T1000 (cell line): ENCODE measurements around the gene TAF6L.
"Not testable (repeated sequence)": the region's sequence is repeated elsewhere in the genome, so short reads cannot be mapped to it uniquely, and the experiment has no call there.

Experiments
- DNase-seq: peaks from one replicate; lab custom pipeline; 2025; ENCODE audit warnings: mixed read lengths; lab: John Stamatoyannopoulos, UW

The TAF6L gene

GRCh38 chr11:62771144-62772021, at the start of gene TAF6L:
Gene TAF6L, plus strand, starts transcription at chr11:62771396. Its CDS starts 4,388 bp downstream, at chr11:62775784.
- peak; percentile 98 for DNase-seq

GRCh38 chr11:62721994-62722393, 49.2 kb upstream of the TAF6L start:
- no peak for DNase-seq

- DNase-seq = no peak
Measured at GRCh38 chr11:62724171-62724570, 47.0 kb upstream of the TAF6L start.

- DNase-seq = no peak
Measured at GRCh38 chr11:62725646-62726045, 45.5 kb upstream of the TAF6L start.

GRCh38 chr11:62726156-62726914, 44.9 kb upstream of the TAF6L start:
- DNase-seq = no peak

GRCh38 chr11:62726915-62727164, 44.4 kb upstream of the TAF6L start:
- DNase-seq = no peak

- DNase-seq = peak; percentile 97
Measured at GRCh38 chr11:62727165-62727871, 43.9 kb upstream of the TAF6L start, which contains the start of gene HNRNPUL2. Gene HNRNPUL2, minus strand, starts transcription at chr11:62727457. Its CDS starts 301 bp downstream, at chr11:62727156.

GRCh38 chr11:62727872-62728170, 43.4 kb upstream of the TAF6L start:
- peak; percentile 87 for DNase-seq

GRCh38 chr11:62728171-62728988, 42.8 kb upstream of the TAF6L start, which contains the start of gene TTC9C:
Gene TTC9C, plus strand, starts transcription at chr11:62728486. Its CDS starts 363 bp downstream, at chr11:62728849.
- DNase-seq = peak; percentile 52

GRCh38 chr11:62730076-62730475, 41.1 kb upstream of the TAF6L start:
- DNase-seq = not testable (repeated sequence)

- DNase-seq = no peak
Measured at GRCh38 chr11:62732830-62733229, 38.4 kb upstream of the TAF6L start.

- DNase-seq = no peak
Measured at GRCh38 chr11:62737196-62737595, 34.0 kb upstream of the TAF6L start.

GRCh38 chr11:62747475-62748160, 23.6 kb upstream of the TAF6L start:
- DNase-seq = no peak

GRCh38 chr11:62749931-62750330, 21.3 kb upstream of the TAF6L start:
- not testable (repeated sequence) for DNase-seq

- no peak for DNase-seq
Measured at GRCh38 chr11:62752177-62752785, 18.9 kb upstream of the TAF6L start.

GRCh38 chr11:62752994-62753735, 18.0 kb upstream of the TAF6L start:
- DNase-seq = no peak

GRCh38 chr11:62753736-62754603, 17.2 kb upstream of the TAF6L start, which contains the start of gene ZBTB3:
Gene ZBTB3, minus strand, starts transcription at chr11:62754160. Its CDS starts 496 bp downstream, at chr11:62753664.
- DNase-seq = peak; percentile 98

GRCh38 chr11:62755086-62755615, 16.0 kb upstream of the TAF6L start:
- no peak for DNase-seq
